Measurements from ENCODE around the gene CD68. TPM values are rescaled to one million over a fixed set of nuclear protein-coding genes. Genes with fewer than 3 reads are reported as not detected.

The CD68 gene
- total and polyA plus RNA-seq, 2 experiments from 2014 or later = 0.23 to 0.39 TPM

GRCh38 chr17:7575481-7575883, 4.0 kb upstream of the CD68 start:
- Histone ChIP-seq H3K27me3 (no peaks in the 10 kb centered on the region), H3K9me3 (ENCODE audit: low read depth) (no peaks in the 10 kb centered on the region), H3K4me3 (no peak overlapping the region), H3K27ac (peak overlapping the region; percentile 42), H3K4me1 (ENCODE audit: low read depth) (no peaks in the 10 kb centered on the region), H3K36me3 (peaks cover 53% of the 10 kb centered on the region)
- no peak for DNase-seq (ENCODE audit: low read depth in 1 of 2, low spot score in 1 of 2)
- no peak for TF ChIP-seq CTCF (IDR thresholded peaks at IDR 0.05; ENCODE audit: low read depth, low read length)

- no peak for TF ChIP-seq CTCF (IDR thresholded peaks at IDR 0.05; ENCODE audit: low read depth, low read length)
- Histone ChIP-seq H3K36me3 (peaks cover 53% of the 10 kb centered on the region), H3K9me3 (ENCODE audit: low read depth) (no peaks in the 10 kb centered on the region), H3K4me1 (ENCODE audit: low read depth) (no peaks in the 10 kb centered on the region), H3K27me3 (no peaks in the 10 kb centered on the region), H3K27ac (peak overlapping the region; percentile 42), H3K4me3 (no peak overlapping the region)
- no peak for DNase-seq (ENCODE audit: low read depth in 1 of 2, low spot score in 1 of 2)
These were observed 3.5 kb upstream of the CD68 start for GRCh38 chr17:7575959-7576358.

- TF ChIP-seq CTCF (IDR thresholded peaks at IDR 0.05; ENCODE audit: low read depth, low read length) = no peak
- Histone ChIP-seq H3K4me3 (no peak overlapping the region), H3K27me3 (no peaks in the 10 kb centered on the region), H3K36me3 (peaks cover 53% of the 10 kb centered on the region), H3K9me3 (ENCODE audit: low read depth) (no peaks in the 10 kb centered on the region), H3K27ac (no peak overlapping the region), H3K4me1 (ENCODE audit: low read depth) (no peaks in the 10 kb centered on the region)
- DNase-seq (ENCODE audit: low read depth in 1 of 2, low spot score in 1 of 2) = no peak
These were observed 3.0 kb upstream of the CD68 start for GRCh38 chr17:7576432-7576937.

GRCh38 chr17:7577327-7578199, 1.9 kb upstream of the CD68 start:
- H3K36me3 ChIP-seq = peaks cover 53% of the 10 kb centered on the region
- DNase-seq (ENCODE audit: low read depth in 1 of 2, low spot score in 1 of 2) = no peak
- H3K27ac ChIP-seq = no peak overlapping the region
- H3K27me3 ChIP-seq = no peaks in the 10 kb centered on the region
- no peak overlapping the region for H3K4me3 ChIP-seq
- no peak for TF ChIP-seq CTCF (IDR thresholded peaks at IDR 0.05; ENCODE audit: low read depth, low read length)
- H3K9me3 ChIP-seq (ENCODE audit: low read depth) = no peaks in the 10 kb centered on the region
- H3K4me1 ChIP-seq (ENCODE audit: low read depth) = peaks cover 1% of the 10 kb centered on the region

- no peaks in the 10 kb centered on the region for H3K27me3 ChIP-seq
- H3K9me3 ChIP-seq (ENCODE audit: low read depth) = no peaks in the 10 kb centered on the region
- no peak for TF ChIP-seq CTCF (IDR thresholded peaks at IDR 0.05; ENCODE audit: low read depth, low read length)
- peaks cover 45% of the 10 kb centered on the region for H3K36me3 ChIP-seq
- no peak for DNase-seq (ENCODE audit: low read depth in 1 of 2, low spot score in 1 of 2)
- H3K4me3 ChIP-seq = no peak overlapping the region
- H3K4me1 ChIP-seq (ENCODE audit: low read depth) = peaks cover 16% of the 10 kb centered on the region
- peak overlapping the region; percentile 83 for H3K27ac ChIP-seq
These were observed 581 bp downstream of the CD68 start for GRCh38 chr17:7579834-7580603.
